K562 (cell line): ENCODE measurements around the gene PRCC. TPM values are rescaled to one million over a fixed set of nuclear protein-coding genes. Genes with fewer than 3 reads are reported as not detected.

ENCODE experiments used
- ATAC-seq: fragments of 200-7000 bp; cut with Tn5 transposase; 3 replicates; pipeline ENCODE4 v1.9.1; 2020; ENCODE audit warnings: moderate library complexity
- BruUV-seq: library from RNA; stranded (reverse); fragments of 400-500 nt; replicated peaks from 2 replicates; lab custom pipeline; 2021; lab: Mats Ljungman, UMichigan
- CTCF ChIA-PET: fragments of 300-600 bp; formaldehyde crosslinking; extraction: SDS; loops from one replicate; lab custom pipeline; 2021; ENCODE audit warnings: low intra/inter-chr PET ratio; lab: Yijun Ruan, JAX
- POLR2A ChIA-PET: fragments of 300-600, 350-650 bp; sonication (Branson Sonifier 250); formaldehyde crosslinking; extraction: SDS; loops from one replicate; lab custom pipeline; 2021; ENCODE audit warnings: antibody characterized with exemption, inconsistent platforms; lab: Yijun Ruan, JAX
- DNase-seq, 4 experiments: peaks; one replicate each; pipeline versions ENCODE4 v3.0.0 to v3.0.0-alpha.2; 2011 to 2018; ENCODE audit warnings: low spot score in 3 of 4, mixed read lengths in 3 of 4; ENCODE audit errors: extremely low read depth in 1 of 4
- FAIRE-seq: peaks from 2 replicates; lab custom pipeline; 2011; peaks lifted over from hg19 to GRCh38; lab: Jason Lieb, UNC
- H2AFZ ChIP-seq: 2 replicates; pipeline ENCODE4 v1.6.0; 2011; ENCODE audit warnings: low read depth, low read length, control low read depth, inconsistent platforms
- H3K27ac ChIP-seq: fragments of 200-600 bp; 3 replicates; pipeline ENCODE4 v1.8.0; 2011; ENCODE audit warnings: low read depth, mild to moderate bottlenecking, control low read depth, inconsistent platforms, low read length, moderate library complexity, mixed read lengths; ENCODE audit errors: extremely low read depth
- H3K27me3 ChIP-seq, 2 experiments: fragments of 300-600 bp in 1 of 2; 2 replicates in 1 of 2; 3 replicates in 1 of 2; pipeline versions ENCODE4 v1.6.0 to v1.8.0; 2011; ENCODE audit warnings: inconsistent platforms in 2 of 2, low read length in 2 of 2, mild to moderate bottlenecking in 1 of 2, mixed read lengths in 1 of 2, moderate library complexity in 1 of 2; ENCODE audit not compliant: control insufficient read depth in 2 of 2, insufficient read depth in 2 of 2
- H3K36me3 ChIP-seq: fragments of 300-600 bp; 3 replicates; pipeline ENCODE4 v1.8.0; 2011; ENCODE audit warnings: mild to moderate bottlenecking, low read length, inconsistent platforms; ENCODE audit not compliant: control insufficient read depth, insufficient read depth
- H3K4me1 ChIP-seq, 2 experiments: fragments of 200-600 bp in 1 of 2; replicated peaks in 1 of 2; 2 replicates in 1 of 2; 3 replicates in 1 of 2; pipeline versions ENCODE4 v1.5.1 to v1.8.0; 2011; ENCODE audit warnings: inconsistent platforms in 2 of 2, low read length in 2 of 2, mild to moderate bottlenecking in 1 of 2, mixed read lengths in 1 of 2, moderate library complexity in 1 of 2; ENCODE audit not compliant: control insufficient read depth in 2 of 2, insufficient read depth in 2 of 2
- H3K4me2 ChIP-seq: 2 replicates; pipeline ENCODE4 v1.6.1; 2011; ENCODE audit warnings: low read length, control low read depth, inconsistent platforms, mixed read lengths; ENCODE audit not compliant: insufficient read depth
- H3K4me3 ChIP-seq: fragments of 200-600 bp; sonication (generic), shearing (Covaris generic); 2 replicates; pipeline ENCODE4 v1.5.1; 2016; ENCODE audit warnings: control low read depth, inconsistent platforms
- H3K79me2 ChIP-seq: fragments of 200-600 bp; 3 replicates; pipeline ENCODE4 v1.8.0; 2011; ENCODE audit warnings: low read length, inconsistent platforms; ENCODE audit not compliant: control insufficient read depth, insufficient read depth
- H3K9ac ChIP-seq, 2 experiments: 2 replicates each; pipeline versions ENCODE4 v1.6.0 to v1.6.1; 2011; ENCODE audit warnings: low read depth in 2 of 2, low read length in 2 of 2, control low read depth in 1 of 2, inconsistent platforms in 1 of 2, mild to moderate bottlenecking in 1 of 2, mixed read lengths in 1 of 2; ENCODE audit not compliant: insufficient read depth in 1 of 2
- H3K9me1 ChIP-seq: one replicate; pipeline ENCODE4 v1.6.0; 2011; ENCODE audit warnings: inconsistent platforms, mild to moderate bottlenecking, low read length, moderate library complexity; ENCODE audit not compliant: control insufficient read depth, insufficient read depth
- H3K9me3 ChIP-seq: replicated peaks from 2 replicates; pipeline ENCODE4 v1.5.1; 2011; ENCODE audit warnings: low read depth, low read length, inconsistent platforms; ENCODE audit not compliant: control insufficient read depth, insufficient read depth
- H4K20me1 ChIP-seq: replicated peaks from 2 replicates; pipeline ENCODE4 v1.6.1; 2011; ENCODE audit warnings: low read length, inconsistent platforms, mixed read lengths; ENCODE audit not compliant: control insufficient read depth, insufficient read depth
- BCOR ChIP-seq: fragments of 450-650 bp; IDR thresholded peaks from 2 replicates; pipeline ENCODE4 v1.6.1; 2016
- CTBP1 ChIP-seq: fragments of 450-650 bp; IDR thresholded peaks from 2 replicates; pipeline ENCODE4 v1.6.1; 2016; ENCODE audit warnings: borderline replicate concordance
- MXD1 ChIP-seq: fragments of 250-450 bp; sonication (Bioruptor Pico); IDR thresholded peaks from 2 replicates; pipeline ENCODE4 v1.8.0; 2021; ENCODE audit warnings: borderline replicate concordance, mild to moderate bottlenecking, moderate library complexity; ENCODE audit not compliant: poor library complexity, severe bottlenecking
- SAFB2 ChIP-seq: fragments of 200-400 bp; formaldehyde crosslinking; IDR thresholded peaks from 2 replicates; pipeline ENCODE4 v1.6.1; 2018; ENCODE audit warnings: borderline replicate concordance, low read length, low read depth, moderate library complexity; ENCODE audit not compliant: severe bottlenecking
- SAP30 ChIP-seq: fragments of 200-600 bp; sonication (generic); IDR thresholded peaks from 2 replicates; pipeline ENCODE4 v1.6.1; 2012; ENCODE audit warnings: borderline replicate concordance, low read depth, mild to moderate bottlenecking, moderate library complexity, low read length, control low read depth, inconsistent platforms; ENCODE audit not compliant: insufficient read depth, poor library complexity, severe bottlenecking
- WHSC1 ChIP-seq: IDR thresholded peaks from one replicate; pipeline ENCODE4 v1.6.1; 2012; ENCODE audit warnings: low read length, control low read depth, inconsistent platforms
- ZBTB49 ChIP-seq: sonication (generic); formaldehyde crosslinking; IDR thresholded peaks from 2 replicates; pipeline ENCODE4 v1.8.0; 2022; ENCODE audit warnings: missing genetic modification reagents, mild to moderate bottlenecking, borderline replicate concordance
- ZNF140 ChIP-seq: fragments of 250-450 bp; sonication (Bioruptor Pico); IDR thresholded peaks from 2 replicates; pipeline ENCODE4 v1.8.0; 2021; ENCODE audit warnings: moderate library complexity, mild to moderate bottlenecking, inconsistent platforms
- ZNF174 ChIP-seq: fragments of 250-450 bp; sonication (Bioruptor Pico); IDR thresholded peaks from 2 replicates; pipeline ENCODE4 v1.4.0; 2020; ENCODE audit warnings: mild to moderate bottlenecking
- ZNF444 ChIP-seq: fragments of 250-450 bp; sonication (Bioruptor Pico); IDR thresholded peaks from 2 replicates; pipeline ENCODE4 v1.4.0; 2020; ENCODE audit warnings: mild to moderate bottlenecking, moderate library complexity
- ZNF717 ChIP-seq: fragments of 250-450 bp; sonication (Bioruptor Pico); IDR thresholded peaks from 2 replicates; pipeline ENCODE4 v1.5.0; 2021
- ZNF830 ChIP-seq: fragments of 250-450 bp; sonication (Bioruptor Pico); IDR thresholded peaks from 2 replicates; pipeline ENCODE4 v1.5.0; 2021; ENCODE audit warnings: mild to moderate bottlenecking
- WGBS: fragments of 100-300 bp; shearing (Covaris generic); methylation state at CpG from one replicate; pipeline ENCODE4 v1.1.6; 2016; ENCODE audit warnings: low coverage, mixed read lengths; ENCODE audit not compliant: insufficient coverage; ENCODE audit errors: missing lambda C conversion rate; 5-methylcytosine and 5-hydroxymethylcytosine counted together
- in situ Hi-C: fragments of 300-500 bp; cut with MboI; formaldehyde crosslinking; loops from 4 replicates; pipeline ENCODE4 v1.15.0; 2018; ENCODE audit warnings: inconsistent platforms, mixed read lengths
- intact Hi-C: fragments of 100-400 bp; cut with micrococcal nuclease; formaldehyde crosslinking; loops from 2 replicates; pipeline ENCODE4 v1.14.2; 2022
- polyA plus RNA-seq, 8 experiments: library from polyadenylated mRNA; depleted of rRNA in 4 of 8; stranded (reverse) in 5 of 8; unstranded in 3 of 8; fragments of >200 nt; fragmentation: Nextera tagmentation in 2 of 8; fragmentation: Illumina TruSeq in 1 of 8; extraction: Ambion mirVana in 2 of 8; extraction: Trizol in 1 of 8; gene quantifications; 2 replicates each; pipeline versions ENCODE4 v1.2.1 to v1.2.3, GENCODE V29; 2011 to 2014; ENCODE audit warnings: inconsistent platforms in 1 of 8, missing spikeins in 1 of 8
- total RNA-seq, 7 experiments: library from RNA; depleted of rRNA in 6 of 7; stranded (reverse); fragments of >200 nt in 6 of 7; fragmentation: Illumina TruSeq in 2 of 7; extraction: Trizol in 2 of 7; gene quantifications; 2 replicates each; pipeline versions ENCODE4 v1.2.1 to v1.2.3, GENCODE V29; 2011 to 2021; ENCODE audit warnings: low replicate concordance in 1 of 7

PRCC gene
- total and polyA plus RNA-seq, 9 of the 15 experiments (the other 6 are each of a cell fraction or from before 2014, with no cell fraction given): 23.9 to 201 (median 41.1) TPM

- intact Hi-C loops (no loop called here), in situ Hi-C loops (loop anchor here (25.0 kb wide), 1 partner anchor 1433 kb away; the partner anchor contains the start of genes FDPS, PKLR and RUSC1)
- Histone ChIP-seq H3K36me3 (peaks cover 77% of the 10 kb centered on the region), H4K20me1 (peaks cover 26% of the 10 kb centered on the region), H3K4me3 (no peak overlapping the region), H3K79me2 (peaks cover 70% of the 10 kb centered on the region), H3K9me1 (no peaks in the 10 kb centered on the region), H2AFZ (no peak overlapping the region), H3K9ac (peak overlapping the region in 1 of 2 experiments; percentile 59; a peak in 2 of 4 replicates), H3K4me1 (peaks cover 46 to 50% of the 10 kb centered on the region in 2 experiments), H3K27me3 (no peaks in the 10 kb centered on the region), H3K27ac (peak overlapping the region; percentile 97; the same call in 2 of the 3 replicates), H3K9me3 (no peaks in the 10 kb centered on the region), H3K4me2 (no peak overlapping the region)
- FAIRE-seq (no peak), ATAC-seq (no peak), DNase-seq (no peak)
- no TSS peak for BruUV-seq
- POLR2A ChIA-PET: interaction anchor here (0.8 to 1.3 kb wide), 2 partner anchors 17 to 23 kb away, joined by 3 to 5 read pairs; partner anchors contain the start of genes ISG20L2, METTL25B and PRCC
- WGBS: 93% methylated on average over 13 of the region's 14 CpGs
- CTCF ChIA-PET: no interaction called here
- TF ChIP-seq ZNF444 (CRISPR knock-in tag): no peak
- no peak for TF ChIP-seq MXD1 (CRISPR knock-in tag)
- TF ChIP-seq SAFB2: no peak
- TF ChIP-seq WHSC1: no peak
- TF ChIP-seq ZNF174: no peak
- no peak for TF ChIP-seq CTBP1
- no peak for TF ChIP-seq ZBTB49 (CRISPR knock-in tag)
- no peak for TF ChIP-seq ZNF140
- TF ChIP-seq SAP30: no peak
- TF ChIP-seq ZNF830 (CRISPR knock-in tag): no peak
- TF ChIP-seq BCOR: no peak
- TF ChIP-seq ZNF717 (CRISPR knock-in tag): no peak
Measured at GRCh38 chr1:156744786-156745419, 22.4 kb upstream of the PRCC start.
